SK-MEL-5 (cell line): Measurements from ENCODE around the gene RFTN1. TPM values are rescaled to one million over a fixed set of nuclear protein-coding genes. Genes with fewer than 3 reads are reported as not detected.

ENCODE experiments used
- DNase-seq: peaks from one replicate; pipeline ENCODE4 v3.0.0-alpha.2; 2016; ENCODE audit warnings: low read depth, low spot score
- in situ Hi-C: cut with HindIII; loops from 2 replicates; pipeline ENCODE4 v1.10.0; 2016; ENCODE audit warnings: low sequenced_read_pairs, high pct_unique_total_duplicates, low pct_unique_long_range_greater_than_20kb
- total RNA-seq: library from RNA; depleted of rRNA; stranded (reverse); fragments of >200 nt; shearing (Covaris generic); gene quantifications from 2 replicates; pipeline ENCODE4 v1.2.3, GENCODE V29; 2014

Gene RFTN1
- total RNA-seq, 1 experiment from 2014 or later, result 1.8 TPM

DNA sequence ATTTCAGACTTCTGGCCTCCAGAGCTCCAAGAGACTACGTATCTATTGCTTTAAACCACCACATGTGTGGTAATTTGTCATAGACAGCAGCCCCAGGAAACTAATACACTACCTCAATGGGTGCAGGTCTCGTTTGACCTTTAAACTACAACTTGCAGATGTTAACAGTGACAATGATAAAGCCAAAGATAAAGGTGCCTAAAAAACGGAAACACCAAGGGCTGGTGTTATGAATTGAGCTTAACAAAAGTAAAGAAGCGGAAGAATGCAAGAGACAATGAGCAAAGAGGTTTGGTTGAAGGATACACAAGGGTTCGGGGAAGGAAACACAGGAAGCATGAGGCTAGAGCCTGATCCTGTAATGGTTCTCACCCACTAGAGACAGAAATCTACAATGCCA is 50.8 kb downstream of the RFTN1 start:
- no peak for DNase-seq
- in situ Hi-C loops, result no loop called here

DNA sequence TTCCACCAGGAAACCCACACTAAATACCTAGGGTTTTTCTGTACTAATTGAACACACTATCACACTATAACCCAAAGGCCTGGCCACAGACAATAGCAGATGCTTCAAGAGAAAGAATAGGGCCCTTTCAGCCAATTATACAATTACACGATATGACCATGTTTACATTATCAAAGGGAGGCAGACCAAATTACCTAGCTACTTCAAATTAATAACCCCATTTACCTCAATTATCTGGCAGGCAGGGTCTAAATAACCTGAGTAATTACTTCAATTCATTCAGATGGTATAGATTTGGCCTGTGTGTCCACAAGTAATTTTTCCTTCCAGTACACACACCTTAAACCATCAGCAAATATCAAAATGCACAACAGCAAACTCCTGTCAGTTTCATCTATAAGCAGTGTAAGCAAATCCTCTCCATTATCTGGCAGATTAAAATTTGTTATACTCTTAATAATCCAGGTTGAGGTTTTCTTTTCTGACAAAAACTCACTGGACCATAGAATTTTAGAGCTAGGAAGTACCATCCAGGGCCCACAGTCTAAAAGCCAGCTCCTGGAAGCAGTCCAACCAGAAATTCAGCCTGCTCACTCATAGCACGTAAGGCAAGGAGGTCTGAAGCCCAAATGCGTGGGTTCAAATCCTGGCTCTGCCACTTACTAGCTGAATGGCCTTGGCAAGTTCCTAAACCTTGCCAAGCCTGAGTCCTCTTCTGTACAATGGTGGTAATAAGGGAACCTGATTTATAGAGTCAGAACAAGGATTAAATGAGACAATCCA is 51.8 kb downstream of the RFTN1 start:
- in situ Hi-C loops, result no loop called here
- no peak for DNase-seq

DNA sequence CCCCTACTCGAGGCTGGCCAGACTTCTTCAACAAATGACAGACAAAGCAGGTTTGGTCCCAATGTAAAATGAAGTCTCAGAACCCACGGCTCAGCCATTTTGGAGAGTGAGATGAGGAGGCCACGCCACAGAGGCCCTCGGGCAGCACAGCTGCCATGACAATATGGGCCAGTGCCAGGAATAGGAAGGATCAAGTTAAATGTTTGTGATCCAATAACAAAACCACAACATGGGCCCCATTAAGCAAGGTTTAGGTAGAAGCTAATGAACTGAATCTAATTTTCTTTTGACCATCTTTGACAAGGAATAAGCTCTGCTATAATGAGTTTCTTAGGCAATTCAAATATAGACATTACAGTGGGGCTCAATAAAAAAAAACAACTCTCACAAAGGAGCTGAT is 52.6 kb downstream of the RFTN1 start:
- in situ Hi-C loops, result no loop called here
- no peak for DNase-seq

DNA sequence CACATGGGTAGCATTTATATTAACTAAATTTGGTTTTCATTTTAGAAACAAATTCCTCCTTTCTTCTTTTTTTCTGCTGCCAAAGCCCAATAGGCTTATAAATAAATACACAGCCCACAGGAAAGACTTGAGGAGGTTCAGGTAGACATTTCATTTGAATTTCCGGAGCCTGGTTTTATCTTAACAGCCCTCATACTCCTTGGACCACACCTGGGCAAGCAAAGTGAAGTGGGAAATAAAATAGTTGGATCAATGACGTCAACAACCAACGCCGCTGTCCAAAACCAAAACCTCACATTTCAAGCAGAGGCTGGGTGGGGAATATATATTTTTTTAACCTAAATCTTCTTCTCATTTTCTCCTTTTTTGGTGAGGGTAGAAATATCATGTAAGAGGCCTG is 53.2 kb downstream of the RFTN1 start:
- in situ Hi-C loops, result no loop called here
- no peak for DNase-seq

DNA sequence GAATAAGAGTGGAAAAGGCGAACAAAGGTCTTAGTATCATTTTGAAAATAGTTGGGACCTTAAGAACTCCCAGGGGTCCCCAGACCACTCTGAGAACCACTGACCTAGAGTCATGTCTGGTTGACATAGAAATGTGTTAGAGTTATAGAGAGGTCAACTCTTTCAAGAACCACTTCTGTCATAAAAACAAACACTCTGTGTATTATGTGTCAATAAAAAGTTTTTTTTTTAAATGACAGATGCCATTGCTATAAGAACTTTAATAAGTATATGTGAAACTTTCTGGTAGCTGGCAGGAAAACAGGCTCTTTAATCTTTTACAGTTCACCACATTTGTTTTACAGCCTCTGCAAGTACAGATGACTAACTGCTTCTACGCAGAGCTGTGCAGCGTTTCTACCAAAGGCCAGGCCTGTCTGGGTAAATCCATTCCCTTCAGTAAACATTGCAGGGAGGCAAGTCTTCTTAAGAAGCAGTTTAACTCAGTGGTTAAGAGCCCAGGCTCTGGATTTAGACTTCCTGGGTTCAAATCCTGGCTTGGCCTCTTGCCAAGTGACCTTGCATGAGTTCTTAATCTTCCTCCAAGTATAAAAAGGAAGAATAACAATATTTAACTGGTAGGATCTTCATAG is 56.6 kb downstream of the RFTN1 start:
- DNase-seq, result no peak
- in situ Hi-C loops, result no loop called here

DNA sequence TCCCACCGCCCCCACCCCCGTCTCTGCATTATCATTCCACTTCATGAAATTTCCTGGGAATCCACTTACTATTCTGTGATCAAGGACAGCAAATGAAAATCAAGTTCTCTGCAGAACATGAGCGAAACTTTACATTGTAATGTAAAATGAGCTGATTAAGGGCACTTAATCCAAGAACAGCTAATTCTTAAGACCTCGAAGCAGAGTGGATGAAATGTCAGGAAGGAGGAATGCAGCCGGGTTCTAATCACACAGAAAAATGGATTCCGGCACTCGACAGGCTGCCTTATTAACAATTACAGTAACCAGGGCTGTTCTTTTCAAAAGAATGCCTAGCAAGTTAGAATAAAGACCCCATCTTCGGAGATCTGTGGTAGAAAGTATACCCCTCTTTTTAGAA is 57.5 kb downstream of the RFTN1 start:
- DNase-seq, result no peak
- in situ Hi-C loops, result no loop called here

DNA sequence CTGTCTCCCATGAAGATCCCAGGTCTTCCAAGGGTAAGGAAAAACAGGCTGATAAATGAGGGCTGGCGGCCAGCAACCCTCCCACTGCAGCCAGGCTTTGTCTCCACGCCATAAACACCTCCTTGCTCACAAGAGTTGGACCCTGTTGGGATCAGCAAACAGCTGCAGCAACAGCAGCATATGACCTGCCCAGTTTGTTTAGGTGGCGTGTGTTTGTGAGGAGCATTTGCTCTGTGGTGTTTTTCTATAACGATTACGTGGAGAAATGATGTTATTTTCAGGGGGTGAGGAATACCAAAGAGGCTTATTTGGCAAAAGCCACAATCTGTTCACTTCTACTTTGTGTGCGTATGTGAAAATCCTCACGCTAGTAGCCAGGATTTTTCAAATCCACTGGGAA is 58.5 kb downstream of the RFTN1 start:
- no peak for DNase-seq
- in situ Hi-C loops, result no loop called here

DNA sequence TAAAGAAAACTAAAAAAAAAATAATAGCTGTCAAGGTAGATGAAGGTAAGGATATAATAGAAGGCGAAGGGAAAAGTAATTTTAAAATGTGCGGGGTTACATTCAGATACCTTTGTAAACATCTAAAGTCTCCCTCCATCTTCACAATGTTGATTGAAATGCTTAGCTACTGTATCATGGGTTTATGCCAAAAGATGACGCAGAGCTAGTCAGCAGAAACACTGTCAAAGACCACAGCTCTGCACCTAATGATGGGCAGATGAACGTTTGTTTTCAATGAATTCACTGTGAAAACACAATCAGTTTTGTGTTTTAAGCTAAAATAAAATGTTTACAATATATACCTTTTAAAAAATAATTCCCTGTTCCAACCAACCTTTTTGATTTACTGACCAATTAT is 61.2 kb downstream of the RFTN1 start:
- no peak for DNase-seq

DNA sequence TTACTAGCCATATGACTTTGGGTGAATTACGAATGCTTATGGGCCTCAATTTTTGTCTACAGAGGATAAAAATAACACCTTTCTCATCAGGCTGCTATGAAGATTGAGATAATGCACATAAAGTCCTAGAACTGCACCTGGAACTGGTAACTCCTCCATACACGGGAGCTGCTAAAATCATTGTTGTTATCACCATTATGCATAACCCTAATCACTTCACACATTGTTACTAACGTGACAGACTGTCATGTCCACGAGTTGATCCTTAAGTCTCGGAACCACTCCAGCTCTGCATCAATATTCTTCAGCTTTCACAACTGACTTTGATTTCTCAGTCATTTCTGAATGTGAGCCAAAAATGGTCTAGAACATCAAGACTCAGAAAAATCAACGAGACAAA is 64.1 kb downstream of the RFTN1 start:
- in situ Hi-C loops, result no loop called here
- DNase-seq, result no peak

More for the DNA sequence above, 61.2 kb downstream of the RFTN1 start:
- in situ Hi-C loops, result no loop called here

DNA sequence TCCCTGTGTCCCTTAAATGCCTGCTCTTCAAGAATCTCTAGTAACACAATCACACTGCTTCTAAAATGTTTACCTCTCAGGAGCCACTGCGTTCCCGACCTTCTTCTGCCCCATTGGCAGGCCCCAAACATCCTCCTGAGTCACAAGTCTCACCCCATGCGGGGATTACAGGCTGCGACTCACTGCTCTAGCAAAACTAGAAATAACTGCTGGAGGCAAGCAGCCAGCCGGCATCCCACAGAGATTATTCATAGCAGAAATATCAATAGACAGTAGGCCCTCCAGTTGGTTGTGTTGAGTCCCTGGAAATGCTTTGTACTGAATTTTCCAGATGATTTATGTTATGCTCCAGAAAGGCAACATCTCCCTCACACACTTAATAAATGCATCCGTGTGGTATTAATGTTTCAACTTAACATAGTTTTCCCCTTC is 64.8 kb downstream of the RFTN1 start:
- in situ Hi-C loops, result no loop called here
- DNase-seq, result peak; percentile 72

DNA sequence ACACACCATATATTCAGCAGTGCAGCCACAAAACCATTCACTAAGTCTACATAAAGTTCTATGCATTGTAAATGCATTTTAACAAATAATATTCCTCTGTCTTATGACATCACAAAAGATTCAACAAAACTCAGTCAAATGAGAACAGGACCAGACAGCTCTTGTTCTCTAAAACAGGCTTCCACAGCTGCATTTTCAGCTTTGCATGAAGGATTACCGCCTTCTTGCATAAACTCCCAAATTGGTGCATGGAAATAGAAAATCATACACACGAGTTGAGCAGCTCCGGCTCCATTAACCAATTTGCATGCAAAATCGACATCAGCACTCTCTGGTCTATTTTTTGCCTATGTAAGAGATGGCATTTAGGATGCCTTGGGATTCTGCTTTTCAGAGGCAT is 66.4 kb downstream of the RFTN1 start:
- no peak for DNase-seq
- in situ Hi-C loops, result no loop called here

DNA sequence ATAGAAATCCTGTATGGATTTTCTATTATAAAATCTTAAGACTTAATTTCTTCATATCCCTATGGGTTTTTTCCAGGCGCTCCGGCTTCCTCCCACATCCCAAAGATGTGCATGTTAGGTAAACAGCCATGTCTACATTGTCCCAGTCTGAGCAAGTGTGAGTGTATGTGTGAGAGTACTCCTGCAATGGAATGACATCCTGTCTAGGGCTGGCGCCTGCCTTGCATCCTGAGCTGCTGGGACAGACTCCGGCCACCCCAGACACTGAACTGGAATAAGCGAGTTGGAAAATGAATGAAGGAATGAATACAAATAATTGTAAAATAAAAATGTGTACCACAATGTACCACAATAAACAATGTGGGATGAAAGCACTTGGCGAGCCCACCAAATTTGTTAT is 69.2 kb downstream of the RFTN1 start:
- no peak for DNase-seq
- in situ Hi-C loops, result no loop called here

DNA sequence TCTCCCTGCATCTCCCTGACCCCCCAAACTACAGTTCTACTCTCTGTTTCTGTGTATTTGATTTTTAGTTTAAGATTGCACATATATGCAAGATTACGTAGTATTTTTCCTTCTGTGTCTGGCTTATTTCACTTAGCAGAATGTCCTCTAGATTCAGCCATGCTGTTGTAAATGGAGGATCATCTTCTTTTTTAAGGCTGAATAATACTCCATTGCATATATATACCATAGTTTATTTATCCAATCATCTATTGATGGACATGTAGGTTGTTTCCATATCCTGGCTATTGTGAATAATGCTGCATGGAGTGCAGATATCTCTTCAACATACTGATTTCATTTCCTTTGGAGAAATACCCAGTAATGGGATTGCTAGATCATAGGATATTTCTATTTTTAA is 70.8 kb downstream of the RFTN1 start:
- no peak for DNase-seq
- in situ Hi-C loops, result no loop called here

DNA sequence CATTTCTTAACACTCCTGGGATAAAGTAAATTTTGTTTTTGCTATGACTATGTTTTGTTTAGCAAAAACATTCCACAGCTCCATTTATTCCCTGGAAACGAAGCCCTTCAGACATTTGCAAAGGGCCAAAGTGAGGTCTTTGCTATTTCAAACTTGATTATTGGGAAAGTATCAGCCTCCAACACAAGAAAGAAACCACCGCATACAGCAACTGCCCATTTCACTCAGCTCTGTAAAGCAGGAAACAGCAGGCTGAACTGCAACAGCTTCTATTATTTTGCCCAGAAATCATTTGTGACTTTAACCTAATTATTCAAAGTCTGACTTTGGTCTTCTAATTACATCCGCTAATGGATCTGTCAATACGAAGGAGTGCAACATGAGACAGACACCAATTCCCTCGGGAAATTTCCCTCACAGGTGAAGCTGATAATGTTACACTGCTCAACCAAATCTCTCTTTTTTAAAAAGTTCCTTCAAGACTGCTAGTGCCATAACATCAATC is 72.1 kb downstream of the RFTN1 start:
- no peak for DNase-seq
- in situ Hi-C loops, result no loop called here

DNA sequence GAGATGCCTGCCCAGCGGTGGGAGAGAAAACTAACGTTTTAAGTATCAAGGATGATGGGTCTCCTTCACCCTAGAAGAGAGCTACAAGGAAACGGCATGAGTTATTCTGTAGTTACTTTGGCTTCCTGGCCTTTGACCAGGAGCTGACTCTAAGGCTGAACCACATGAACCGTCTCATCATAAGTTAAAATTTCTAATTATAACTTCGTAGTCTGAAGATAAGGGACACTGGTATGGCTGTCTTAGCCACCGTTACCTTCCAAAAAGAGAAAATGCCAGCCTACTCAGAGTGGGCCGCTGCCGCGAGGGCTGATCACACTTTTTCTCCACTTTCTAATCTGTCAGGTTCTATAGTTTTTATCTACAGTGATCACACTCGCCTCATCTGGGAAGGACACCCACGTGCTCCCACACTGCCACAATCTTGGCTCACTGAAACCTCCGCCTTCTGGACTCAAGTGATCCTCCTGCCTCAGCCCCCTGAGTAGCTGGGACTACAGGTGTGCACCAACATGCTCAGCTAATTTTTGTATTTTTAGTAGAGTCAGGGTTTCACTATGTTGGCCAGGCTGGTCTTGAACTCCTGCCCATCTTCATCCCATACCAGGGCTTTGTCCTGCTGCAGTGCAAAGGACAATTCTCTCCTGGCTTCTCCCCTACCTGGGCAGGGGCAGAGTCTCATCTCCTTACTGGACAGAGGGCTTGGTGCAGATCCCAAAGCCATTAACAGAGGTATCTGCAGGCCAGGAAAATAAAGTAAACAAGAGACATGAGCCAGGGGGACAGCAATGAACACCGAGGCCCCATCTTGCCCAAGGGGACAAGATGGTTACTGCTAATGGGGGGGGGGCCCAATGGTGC is 73.4 kb downstream of the RFTN1 start:
- no peak for DNase-seq
- in situ Hi-C loops, result no loop called here

DNA sequence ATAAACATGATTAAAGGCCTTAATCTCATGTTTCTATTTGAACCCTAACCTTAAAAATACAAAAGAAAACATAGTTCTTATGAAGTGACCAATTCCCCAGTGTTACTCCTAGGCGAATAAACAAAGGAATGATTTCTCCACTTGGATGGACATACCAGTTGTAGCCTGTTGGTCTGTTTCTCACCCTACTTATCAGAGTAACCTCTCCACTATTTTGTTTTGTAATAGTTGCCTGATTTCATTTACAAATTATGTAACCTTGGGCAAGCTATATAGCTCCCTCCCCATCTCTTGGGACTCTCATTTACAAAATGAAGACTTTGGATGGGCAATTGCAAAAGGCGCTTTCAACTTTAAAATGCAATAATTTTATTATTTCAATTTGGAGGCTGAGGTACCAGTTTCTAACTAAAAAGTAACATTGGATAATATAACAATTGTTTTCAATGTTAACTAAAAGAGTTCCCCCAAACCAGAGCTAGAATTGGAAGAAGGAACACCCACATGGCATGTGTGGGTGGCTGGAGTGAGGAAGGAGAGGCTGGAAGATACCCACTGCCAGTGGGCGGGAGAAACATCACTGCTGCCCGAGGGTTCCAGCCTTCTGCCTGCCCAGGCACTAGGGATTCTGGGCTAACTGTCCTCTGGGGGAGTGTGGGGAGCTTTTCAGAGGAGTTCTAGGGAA is 74.2 kb downstream of the RFTN1 start:
- no peak for DNase-seq
- in situ Hi-C loops, result no loop called here

DNA sequence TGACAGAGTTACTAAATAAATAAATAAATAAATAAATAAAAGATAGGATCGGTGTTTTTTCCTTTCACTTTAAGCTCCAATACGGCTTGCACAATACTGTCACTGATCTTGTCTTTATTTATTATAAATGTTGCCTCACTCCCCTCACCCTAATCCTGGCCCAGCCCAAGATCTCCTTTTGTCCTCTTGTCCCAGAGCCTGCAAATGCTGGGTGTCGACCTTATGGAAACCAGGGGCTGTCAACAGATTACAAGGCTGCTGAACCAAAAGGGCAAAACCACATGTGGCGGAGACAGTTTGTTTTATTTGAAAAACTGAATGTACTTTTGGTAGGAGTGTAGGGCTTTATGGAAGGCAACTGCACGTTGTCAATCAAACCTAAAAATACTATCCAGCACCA is 75.9 kb downstream of the RFTN1 start:
- in situ Hi-C loops, result no loop called here
- no peak for DNase-seq

DNA sequence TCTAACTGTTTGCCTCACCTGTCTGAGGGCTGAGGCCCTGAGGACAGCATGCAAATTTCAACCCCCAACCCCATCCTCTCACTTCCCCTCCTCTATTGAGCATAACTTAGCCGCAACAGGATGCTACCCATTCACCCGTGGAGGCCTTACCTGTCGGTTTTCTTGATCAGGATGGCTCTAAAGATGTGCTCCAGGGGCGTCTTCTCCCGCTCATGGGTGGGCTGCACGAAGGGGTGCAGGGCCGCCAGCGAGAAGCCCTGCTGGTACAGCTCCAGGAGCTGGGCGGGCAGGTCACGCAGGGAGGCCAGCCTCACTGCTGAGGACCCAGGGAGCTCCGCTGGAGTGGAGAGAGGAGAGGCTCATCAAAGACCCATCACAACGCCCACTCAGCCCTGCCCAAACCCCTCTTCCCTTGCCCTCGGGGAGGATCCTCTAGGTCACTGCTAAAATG is 79.8 kb downstream of the RFTN1 start:
- in situ Hi-C loops, result no loop called here
- no peak for DNase-seq
